Measurements from ENCODE around the gene BMX. TPM values are rescaled to one million over a fixed set of nuclear protein-coding genes. Genes with fewer than 3 reads are reported as not detected.

BMX gene
- total and polyA plus RNA-seq, 10 of the 15 experiments (the other 5 are each of a cell fraction or from before 2014, with no cell fraction given): not detected

DNA sequence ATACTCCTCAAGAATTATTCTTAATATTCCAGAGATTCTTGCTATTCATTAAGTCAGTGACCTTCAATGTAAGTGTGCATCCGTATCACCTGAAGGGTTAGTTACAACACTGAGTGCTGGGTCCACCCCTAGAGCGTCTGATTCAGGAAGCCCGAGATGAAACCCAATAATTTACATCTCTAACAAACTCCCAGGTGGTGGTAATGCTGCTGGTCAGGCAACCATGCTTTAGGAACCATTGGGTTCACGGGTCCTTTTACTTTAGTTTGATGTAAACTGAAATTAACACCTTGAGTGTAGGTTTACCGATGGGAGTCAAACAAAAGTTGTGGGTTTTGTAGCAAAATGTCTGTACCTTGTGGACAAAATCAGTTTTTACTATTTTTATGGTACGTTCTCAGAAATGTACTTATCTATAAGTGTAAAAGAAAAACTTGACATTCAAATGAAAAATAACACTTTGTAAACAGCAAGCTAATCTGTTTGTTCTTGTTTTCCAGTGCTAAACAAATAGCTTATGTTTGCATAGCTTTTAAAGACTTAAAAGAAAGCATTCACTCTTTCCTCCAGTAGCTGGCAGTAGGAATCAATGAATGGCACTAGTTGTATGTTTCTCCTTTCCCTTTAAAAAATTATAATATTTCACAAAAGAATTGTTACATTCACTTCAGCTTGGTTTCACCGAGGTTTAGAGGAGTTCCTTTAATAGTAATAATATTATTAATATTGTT, 67.4 kb downstream of the BMX start:
- Histone ChIP-seq H3K36me3 (ENCODE audit: control insufficient read depth in 2 of 2, insufficient read depth in 2 of 2, low read length in 1 of 2) (no peaks in the 10 kb centered on the region), H3K4me2 (ENCODE audit: control insufficient read depth, insufficient read depth) (no peak overlapping the region), H3K9me3 (replicated peaks; ENCODE audit: control insufficient read depth, insufficient read depth, low read length) (no peaks in the 10 kb centered on the region), H3K79me2 (ENCODE audit: control insufficient read depth, insufficient read depth, low read length) (no peaks in the 10 kb centered on the region), H3K9ac (ENCODE audit: control insufficient read depth, insufficient read depth, low read length) (no peak overlapping the region), H3K27ac (ENCODE audit: control insufficient read depth, insufficient read depth) (no peak overlapping the region), H3K4me3 (no peak overlapping the region), H3K4me1 (ENCODE audit: control insufficient read depth, insufficient read depth, low read length) (no peaks in the 10 kb centered on the region), H3K27me3 (replicated peaks in 1 of 2; ENCODE audit: control insufficient read depth in 2 of 2, insufficient read depth in 2 of 2, low read length in 1 of 2) (peaks cover 0 to 4% of the 10 kb centered on the region in 2 experiments; a peak in 1 of 4 replicates), H2AFZ (ENCODE audit: control insufficient read depth, low read depth, low read length) (no peak overlapping the region), H4K20me1 (ENCODE audit: control insufficient read depth, insufficient read depth) (no peaks in the 10 kb centered on the region)
- ChIA-PET SMC1A (ENCODE audit: uncharacterized antibody, unreplicated experiment) (interaction anchor here (0.7 kb wide), 1 partner anchor 91 kb away, joined by 3 read pairs; no protein-coding TSS in a partner anchor), RAD21 (ENCODE audit: unreplicated experiment) (no interaction called here), CTCF (interaction anchor here (0.7 to 1.8 kb wide), 7 partner anchors 9 to 100 kb away, joined by 3 to 5 read pairs (median 5); no protein-coding TSS in a partner anchor), POLR2A (no interaction called here)
- in situ Hi-C loops (cut with MboI): loop anchor here (5.0 kb wide), 1 partner anchor 221 kb away; no protein-coding TSS in a partner anchor
- ATAC-seq (no peak), DNase-seq (ENCODE audit: low read depth, low spot score) (no peak), FAIRE-seq (no peak)
- WGBS (ENCODE audit: insufficient coverage, insufficient replicate concordance, low lambda C conversion rate, missing lambda C conversion rate): 17% methylated on average over 7 of the region's 7 CpGs
- TF ChIP-seq RAD21 (IDR thresholded peaks at IDR 0.05; ENCODE audit: insufficient read depth, low read depth, low read length) (peak; percentile 20; the same call in 1 of the 2 replicates), ZNF217 (IDR thresholded peaks at IDR 0.05) (no peak)
- TF ChIP-seq, protein P1, sequence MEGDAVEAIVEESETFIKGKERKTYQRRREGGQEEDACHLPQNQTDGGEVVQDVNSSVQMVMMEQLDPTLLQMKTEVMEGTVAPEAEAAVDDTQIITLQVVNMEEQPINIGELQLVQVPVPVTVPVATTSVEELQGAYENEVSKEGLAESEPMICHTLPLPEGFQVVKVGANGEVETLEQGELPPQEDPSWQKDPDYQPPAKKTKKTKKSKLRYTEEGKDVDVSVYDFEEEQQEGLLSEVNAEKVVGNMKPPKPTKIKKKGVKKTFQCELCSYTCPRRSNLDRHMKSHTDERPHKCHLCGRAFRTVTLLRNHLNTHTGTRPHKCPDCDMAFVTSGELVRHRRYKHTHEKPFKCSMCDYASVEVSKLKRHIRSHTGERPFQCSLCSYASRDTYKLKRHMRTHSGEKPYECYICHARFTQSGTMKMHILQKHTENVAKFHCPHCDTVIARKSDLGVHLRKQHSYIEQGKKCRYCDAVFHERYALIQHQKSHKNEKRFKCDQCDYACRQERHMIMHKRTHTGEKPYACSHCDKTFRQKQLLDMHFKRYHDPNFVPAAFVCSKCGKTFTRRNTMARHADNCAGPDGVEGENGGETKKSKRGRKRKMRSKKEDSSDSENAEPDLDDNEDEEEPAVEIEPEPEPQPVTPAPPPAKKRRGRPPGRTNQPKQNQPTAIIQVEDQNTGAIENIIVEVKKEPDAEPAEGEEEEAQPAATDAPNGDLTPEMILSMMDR (IDR thresholded peaks at IDR 0.05 in 2 of 3, conservative IDR thresholded peaks at IDR 0.05 in 1 of 3; ENCODE audit: control insufficient read depth in 2 of 3, extremely low read depth in 1 of 3, insufficient read depth in 1 of 3, low read depth in 3 of 3, low read length in 3 of 3): 0 out of 6 replicates have a peak, but pooled peaks of 2 of the 3 experiments have one; percentile 4 to 5
- no TSS peak for BruUV-seq (replicated peaks)
- intact Hi-C loops (cut with micrococcal nuclease; ENCODE audit: unreplicated experiment): loop anchor here (5.0 kb wide), 1 partner anchor 221 kb away; no protein-coding TSS in a partner anchor
